Jurkat, Clone E6-1 (cell line): ENCODE results near the gene ENOX2.
"Not testable (repeated sequence)": the region's sequence is repeated elsewhere in the genome, so short reads cannot be mapped to it uniquely, and the experiment has no call there.

Experiments used
- DNase-seq: peaks from one replicate; pipeline ENCODE4 v3.0.0-alpha.2; 2011; ENCODE audit warnings: low read depth, low spot score
- H3K4me3 ChIP-seq: 2 replicates; pipeline ENCODE4 v1.5.1; 2011; ENCODE audit warnings: mild to moderate bottlenecking, low read length, control low read depth, moderate library complexity

ENOX2 gene

GRCh38 chrX:130716781-130717413 lies 186.1 kb downstream of the ENOX2 start:
- no peak for DNase-seq
- H3K4me3 ChIP-seq = no peak overlapping the region

- no peak overlapping the region for H3K4me3 ChIP-seq
Measured at GRCh38 chrX:130716346-130716745, 186.7 kb downstream of the ENOX2 start.

GRCh38 chrX:130715299-130715698 lies 187.7 kb downstream of the ENOX2 start:
- H3K4me3 ChIP-seq = no peak overlapping the region
- no peak for DNase-seq

More at GRCh38 chrX:130716346-130716745, 186.7 kb downstream of the ENOX2 start:
- DNase-seq = no peak

- H3K4me3 ChIP-seq = no peak overlapping the region
- no peak for DNase-seq
Measured at GRCh38 chrX:130714665-130715064, 188.3 kb downstream of the ENOX2 start.

- no peak overlapping the region for H3K4me3 ChIP-seq
- no peak for DNase-seq
Measured at GRCh38 chrX:130714135-130714534, 188.9 kb downstream of the ENOX2 start.

- not testable (repeated sequence) for DNase-seq, H3K4me3 ChIP-seq
Measured at GRCh38 chrX:130709178-130709577, 193.8 kb downstream of the ENOX2 start.

GRCh38 chrX:130705591-130705990 lies 197.4 kb downstream of the ENOX2 start:
- no peak for DNase-seq
- H3K4me3 ChIP-seq = no peak overlapping the region

- H3K4me3 ChIP-seq = no peak overlapping the region
- DNase-seq = no peak
Measured at GRCh38 chrX:130704053-130705038, 198.7 kb downstream of the ENOX2 start.

- H3K4me3 ChIP-seq = no peak overlapping the region
- no peak for DNase-seq
Measured at GRCh38 chrX:130702867-130703707, 199.9 kb downstream of the ENOX2 start.

- no peak for DNase-seq
- no peak overlapping the region for H3K4me3 ChIP-seq
Measured at GRCh38 chrX:130700629-130701028, 202.4 kb downstream of the ENOX2 start.

- no peak for DNase-seq
- H3K4me3 ChIP-seq = no peak overlapping the region
Measured at GRCh38 chrX:130699618-130700017, 203.4 kb downstream of the ENOX2 start.

GRCh38 chrX:130696542-130696941 lies 206.5 kb downstream of the ENOX2 start:
- no peak overlapping the region for H3K4me3 ChIP-seq

GRCh38 chrX:130695931-130696330 lies 207.1 kb downstream of the ENOX2 start:
- DNase-seq = no peak
- H3K4me3 ChIP-seq = no peak overlapping the region

More at GRCh38 chrX:130696542-130696941, 206.5 kb downstream of the ENOX2 start:
- DNase-seq = no peak

GRCh38 chrX:130694983-130695382 lies 208.0 kb downstream of the ENOX2 start:
- H3K4me3 ChIP-seq = no peak overlapping the region
- DNase-seq = no peak

GRCh38 chrX:130691576-130691975 lies 211.4 kb downstream of the ENOX2 start:
- no peak overlapping the region for H3K4me3 ChIP-seq
- no peak for DNase-seq

- DNase-seq = no peak
- no peak overlapping the region for H3K4me3 ChIP-seq
Measured at GRCh38 chrX:130688360-130688759, 214.6 kb downstream of the ENOX2 start.

GRCh38 chrX:130682990-130683389 lies 220.0 kb downstream of the ENOX2 start:
- no peak for DNase-seq

GRCh38 chrX:130680164-130681035 lies 222.6 kb downstream of the ENOX2 start:
- no peak for DNase-seq
- H3K4me3 ChIP-seq = no peak overlapping the region

More at GRCh38 chrX:130682990-130683389, 220.0 kb downstream of the ENOX2 start:
- H3K4me3 ChIP-seq = no peak overlapping the region
